PFSK-1 (cell line): Measurements from ENCODE around the gene LMTK3.
A peak's percentile ranks its signal among the peaks of the same experiment; 100 is the strongest.

Experiments used
- FOXP2 ChIP-seq: optimal IDR thresholded peaks from 2 replicates; pipeline ENCODE3; 2011; ENCODE audit warnings: borderline replicate concordance, control low read depth, inconsistent platforms; ENCODE audit not compliant: insufficient read depth; ENCODE audit errors: extremely low read length, extremely low read depth
- POLR2AphosphoS5 ChIP-seq: IDR thresholded peaks from 2 replicates; pipeline ENCODE4 v1.6.1; 2012; ENCODE audit warnings: low read depth, mild to moderate bottlenecking, control low read depth, low read length, moderate library complexity
- SIN3A ChIP-seq: IDR thresholded peaks from 2 replicates; pipeline ENCODE4 v1.6.1; 2012; ENCODE audit warnings: mild to moderate bottlenecking, low read length, moderate library complexity, borderline replicate concordance; ENCODE audit not compliant: insufficient read depth
- TAF1 ChIP-seq: IDR thresholded peaks from 2 replicates; pipeline ENCODE4 v1.6.1; 2012; ENCODE audit warnings: low read length, control low read depth, borderline replicate concordance; ENCODE audit not compliant: insufficient read depth
- TF ChIP-seq, protein P1 (sequence below), 2 experiments: IDR thresholded peaks; 2 replicates each; pipeline versions ENCODE4 v1.6.1 to v1.8.0; 2011 to 2012; ENCODE audit warnings: low read depth in 2 of 2, low read length in 2 of 2, control low read depth in 1 of 2, inconsistent platforms in 1 of 2, mild to moderate bottlenecking in 1 of 2, moderate library complexity in 1 of 2; ENCODE audit not compliant: insufficient read depth in 1 of 2

LMTK3 gene

GRCh38 chr19:48491793-48492123 is 19.9 kb downstream of the LMTK3 start:
- TF ChIP-seq TAF1 (no peak), POLR2AphosphoS5 (no peak), FOXP2 (no peak), SIN3A (no peak)
- TF ChIP-seq, protein P1, sequence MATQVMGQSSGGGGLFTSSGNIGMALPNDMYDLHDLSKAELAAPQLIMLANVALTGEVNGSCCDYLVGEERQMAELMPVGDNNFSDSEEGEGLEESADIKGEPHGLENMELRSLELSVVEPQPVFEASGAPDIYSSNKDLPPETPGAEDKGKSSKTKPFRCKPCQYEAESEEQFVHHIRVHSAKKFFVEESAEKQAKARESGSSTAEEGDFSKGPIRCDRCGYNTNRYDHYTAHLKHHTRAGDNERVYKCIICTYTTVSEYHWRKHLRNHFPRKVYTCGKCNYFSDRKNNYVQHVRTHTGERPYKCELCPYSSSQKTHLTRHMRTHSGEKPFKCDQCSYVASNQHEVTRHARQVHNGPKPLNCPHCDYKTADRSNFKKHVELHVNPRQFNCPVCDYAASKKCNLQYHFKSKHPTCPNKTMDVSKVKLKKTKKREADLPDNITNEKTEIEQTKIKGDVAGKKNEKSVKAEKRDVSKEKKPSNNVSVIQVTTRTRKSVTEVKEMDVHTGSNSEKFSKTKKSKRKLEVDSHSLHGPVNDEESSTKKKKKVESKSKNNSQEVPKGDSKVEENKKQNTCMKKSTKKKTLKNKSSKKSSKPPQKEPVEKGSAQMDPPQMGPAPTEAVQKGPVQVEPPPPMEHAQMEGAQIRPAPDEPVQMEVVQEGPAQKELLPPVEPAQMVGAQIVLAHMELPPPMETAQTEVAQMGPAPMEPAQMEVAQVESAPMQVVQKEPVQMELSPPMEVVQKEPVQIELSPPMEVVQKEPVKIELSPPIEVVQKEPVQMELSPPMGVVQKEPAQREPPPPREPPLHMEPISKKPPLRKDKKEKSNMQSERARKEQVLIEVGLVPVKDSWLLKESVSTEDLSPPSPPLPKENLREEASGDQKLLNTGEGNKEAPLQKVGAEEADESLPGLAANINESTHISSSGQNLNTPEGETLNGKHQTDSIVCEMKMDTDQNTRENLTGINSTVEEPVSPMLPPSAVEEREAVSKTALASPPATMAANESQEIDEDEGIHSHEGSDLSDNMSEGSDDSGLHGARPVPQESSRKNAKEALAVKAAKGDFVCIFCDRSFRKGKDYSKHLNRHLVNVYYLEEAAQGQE (IDR thresholded peaks at IDR 0.05; ENCODE audit: insufficient read depth in 1 of 2, low read depth in 2 of 2, low read length in 2 of 2) = no peak

- TF ChIP-seq, protein P1 (IDR thresholded peaks at IDR 0.05; ENCODE audit: insufficient read depth in 1 of 2, low read depth in 2 of 2, low read length in 2 of 2) = no peak
- TF ChIP-seq TAF1 = no peak
- TF ChIP-seq FOXP2 = no peak
- TF ChIP-seq POLR2AphosphoS5 = no peak
- no peak for TF ChIP-seq SIN3A
These were observed 20.4 kb downstream of the LMTK3 start for GRCh38 chr19:48490981-48491792.

- TF ChIP-seq FOXP2 = peak; percentile 53
- TF ChIP-seq, protein P1 (IDR thresholded peaks at IDR 0.05; ENCODE audit: insufficient read depth in 1 of 2, low read depth in 2 of 2, low read length in 2 of 2) = no peak
These were observed 21.9 kb downstream of the LMTK3 start for GRCh38 chr19:48489608-48490216.

GRCh38 chr19:48487948-48488347 is 23.7 kb downstream of the LMTK3 start:
- TF ChIP-seq SIN3A (no peak), FOXP2 (no peak), TAF1 (no peak), POLR2AphosphoS5 (no peak)
- TF ChIP-seq, protein P1 (IDR thresholded peaks at IDR 0.05; ENCODE audit: insufficient read depth in 1 of 2, low read depth in 2 of 2, low read length in 2 of 2) = no peak

DNA sequence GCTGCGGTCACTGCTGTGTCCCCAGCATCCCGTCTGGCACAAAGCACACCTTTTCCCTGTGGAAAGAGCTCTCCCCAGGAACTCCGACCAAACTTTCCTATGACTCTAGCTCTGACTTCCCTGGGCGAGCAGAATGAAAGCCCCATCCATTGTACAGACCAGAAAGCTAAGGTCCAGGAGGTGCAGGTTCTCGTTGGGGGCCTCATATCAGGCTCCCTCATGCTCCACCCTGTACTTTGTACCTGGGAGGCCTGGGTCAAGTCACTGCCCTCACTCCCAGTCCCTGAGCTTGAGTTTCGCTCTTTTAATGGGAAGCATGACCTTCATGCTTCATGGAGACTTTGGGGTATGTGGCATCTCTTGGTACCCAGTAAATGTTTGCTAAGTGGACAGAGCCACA is 24.1 kb downstream of the LMTK3 start:
- no peak for TF ChIP-seq FOXP2
- no peak for TF ChIP-seq SIN3A
- no peak for TF ChIP-seq POLR2AphosphoS5
- TF ChIP-seq, protein P1 (IDR thresholded peaks at IDR 0.05; ENCODE audit: insufficient read depth in 1 of 2, low read depth in 2 of 2, low read length in 2 of 2) = no peak
- no peak for TF ChIP-seq TAF1
